K562 (cell line): ENCODE results near the gene TMEM208. TPM values are rescaled to one million over a fixed set of nuclear protein-coding genes. Genes with fewer than 3 reads are reported as not detected.

Experiments
- GATAD2A ChIP-seq: fragments of 450-650 bp; IDR thresholded peaks from 2 replicates; pipeline ENCODE4 v1.6.1; 2017
- HSF4 ChIP-seq: fragments of 250-450 bp; sonication (Bioruptor Pico); IDR thresholded peaks from 2 replicates; pipeline ENCODE4 v2.1.2; 2022; ENCODE audit warnings: mild to moderate bottlenecking, moderate library complexity, borderline replicate concordance
- MCM7 ChIP-seq, 2 experiments: fragments of 450-650 bp; IDR thresholded peaks; 2 replicates each; pipeline ENCODE4 v1.6.1; 2016 to 2018
- MITF ChIP-seq: IDR thresholded peaks from 2 replicates; pipeline ENCODE4 v1.6.1; 2014; ENCODE audit warnings: antibody characterized with exemption
- RB1 ChIP-seq: fragments of 450-650 bp; IDR thresholded peaks from 2 replicates; pipeline ENCODE4 v1.6.1; 2017; ENCODE audit warnings: low read depth, mild to moderate bottlenecking
- RBM17 ChIP-seq: fragments of 200-400 bp; formaldehyde crosslinking; IDR thresholded peaks from 2 replicates; pipeline ENCODE4 v1.6.1; 2017; ENCODE audit warnings: low read depth, mild to moderate bottlenecking, low read length, borderline replicate concordance
- RCOR1 ChIP-seq, 2 experiments: IDR thresholded peaks; 2 replicates each; pipeline ENCODE4 v1.6.1; 2012; ENCODE audit warnings: low read depth in 2 of 2, low read length in 2 of 2, borderline replicate concordance in 1 of 2, improper control_type of control experiment in 1 of 2
- SNAPC5 ChIP-seq: fragments of 250-450 bp; sonication (Bioruptor Pico); IDR thresholded peaks from 2 replicates; pipeline ENCODE4 v1.8.0; 2021; ENCODE audit warnings: moderate library complexity, mild to moderate bottlenecking, inconsistent platforms
- SRSF3 ChIP-seq: fragments of 200-400 bp; formaldehyde crosslinking; IDR thresholded peaks from 2 replicates; pipeline ENCODE4 v1.6.1; 2016; ENCODE audit warnings: mild to moderate bottlenecking, low read length, moderate library complexity; ENCODE audit not compliant: insufficient read depth
- TAF1 ChIP-seq: IDR thresholded peaks from 2 replicates; pipeline ENCODE4 v1.6.1; 2011; ENCODE audit warnings: mild to moderate bottlenecking, low read length, moderate library complexity; ENCODE audit not compliant: insufficient read depth, control insufficient read depth, severe bottlenecking; ENCODE audit errors: extremely low read depth
- ZFP36 ChIP-seq: fragments of 150-350 bp; IDR thresholded peaks from 2 replicates; pipeline ENCODE4 v1.6.1; 2018; ENCODE audit warnings: low read length, low read depth; ENCODE audit not compliant: partially characterized antibody
- ZNF133 ChIP-seq: fragments of 250-450 bp; sonication (Bioruptor Pico); IDR thresholded peaks from 2 replicates; pipeline ENCODE4 v1.4.0; 2020; ENCODE audit warnings: mild to moderate bottlenecking
- ZNF232 ChIP-seq: sonication (generic); formaldehyde crosslinking; IDR thresholded peaks from 2 replicates; pipeline ENCODE4 v1.8.0; 2022; ENCODE audit warnings: mild to moderate bottlenecking, missing genetic modification reagents
- ZNF277 ChIP-seq: fragments of 250-450 bp; sonication (Bioruptor Pico); IDR thresholded peaks from 2 replicates; pipeline ENCODE4 v1.8.0; 2022; ENCODE audit warnings: inconsistent platforms, mild to moderate bottlenecking, moderate library complexity, borderline replicate concordance
- ZNF316 ChIP-seq: fragments of 450-650 bp; IDR thresholded peaks from 2 replicates; pipeline ENCODE4 v1.6.1; 2016
- ZNF609 ChIP-seq: sonication (generic); formaldehyde crosslinking; IDR thresholded peaks from 2 replicates; pipeline ENCODE4 v1.8.1; 2023; ENCODE audit warnings: missing genetic modification reagents, mild to moderate bottlenecking, borderline replicate concordance
- ZNF696 ChIP-seq: fragments of 250-450 bp; sonication (Bioruptor Pico); conservative IDR thresholded peaks from 2 replicates; pipeline ENCODE4 v1.4.0; 2020; ENCODE audit warnings: mild to moderate bottlenecking, moderate library complexity
- polyA plus RNA-seq, 8 experiments: library from polyadenylated mRNA; depleted of rRNA in 4 of 8; stranded (reverse) in 5 of 8; unstranded in 3 of 8; fragments of >200 nt; fragmentation: Nextera tagmentation in 2 of 8; fragmentation: Illumina TruSeq in 1 of 8; extraction: Ambion mirVana in 2 of 8; extraction: Trizol in 1 of 8; gene quantifications; 2 replicates each; pipeline versions ENCODE4 v1.2.1 to v1.2.3, GENCODE V29; 2011 to 2014; ENCODE audit warnings: inconsistent platforms in 1 of 8, missing spikeins in 1 of 8
- total RNA-seq, 7 experiments: library from RNA; depleted of rRNA in 6 of 7; stranded (reverse); fragments of >200 nt in 6 of 7; fragmentation: Illumina TruSeq in 2 of 7; extraction: Trizol in 2 of 7; gene quantifications; 2 replicates each; pipeline versions ENCODE4 v1.2.1 to v1.2.3, GENCODE V29; 2011 to 2021; ENCODE audit warnings: low replicate concordance in 1 of 7

The TMEM208 gene
- total and polyA plus RNA-seq, 9 of the 15 experiments (the other 6 are each of a cell fraction or from before 2014, with no cell fraction given): 31.8 to 239 (median 54.3) TPM

- TF ChIP-seq MITF: no peak
- TF ChIP-seq RB1: peak; percentile 71; the same call in 1 of the 2 replicates
- TF ChIP-seq ZNF696 (CRISPR knock-in tag): no peak
- TF ChIP-seq RCOR1 (IDR thresholded peaks at IDR 0.05; ENCODE audit: borderline replicate concordance in 1 of 2, low read depth in 2 of 2, low read length in 2 of 2): no peak
- no peak for TF ChIP-seq MCM7 (IDR thresholded peaks at IDR 0.05)
- TF ChIP-seq ZFP36: peak; percentile 29
- no peak for TF ChIP-seq ZNF277 (CRISPR knock-in tag)
- TF ChIP-seq GATAD2A: peak; percentile 78
- no peak for TF ChIP-seq ZNF232 (CRISPR knock-in tag)
- TF ChIP-seq SNAPC5: no peak
- no peak for TF ChIP-seq HSF4 (CRISPR knock-in tag)
- TF ChIP-seq RBM17: no peak
- no peak for TF ChIP-seq ZNF133
- TF ChIP-seq SRSF3: no peak
- peak; percentile 58 for TF ChIP-seq TAF1
- TF ChIP-seq ZNF316: no peak
- no peak for TF ChIP-seq ZNF609 (CRISPR knock-in tag)
These were observed 19.3 kb downstream of the TMEM208 start (continued) for GRCh38 chr16:67246081-67246755.
